Measurements from ENCODE around the gene FAM13A. TPM values are rescaled to one million over a fixed set of nuclear protein-coding genes. Genes with fewer than 3 reads are reported as not detected.

FAM13A gene
- total RNA-seq, 1 donor from 2014 or later: 2.7 TPM

DNA sequence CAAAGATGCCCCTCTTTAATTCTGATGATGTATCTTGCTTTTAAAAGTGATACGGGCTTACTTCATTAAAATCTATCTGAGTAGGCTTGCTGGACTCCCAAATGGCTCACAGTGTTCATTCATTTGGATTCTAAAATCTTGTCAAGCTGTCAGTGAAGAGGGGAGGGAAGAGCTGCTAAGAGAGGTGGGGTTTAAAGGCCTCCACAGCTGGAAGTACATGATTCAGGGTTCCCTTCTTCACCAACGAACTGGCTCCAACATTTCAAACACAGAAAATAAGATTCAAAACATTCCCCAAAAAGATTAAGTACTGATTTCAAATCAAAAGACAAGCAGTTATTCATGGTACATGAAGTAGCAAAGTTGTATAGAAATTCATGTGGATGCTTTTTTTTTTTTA, 226.4 kb downstream of the FAM13A start:
- CTCF ChIA-PET: no interaction called here
- POLR2A ChIA-PET: no interaction called here
- no peak for DNase-seq

DNA sequence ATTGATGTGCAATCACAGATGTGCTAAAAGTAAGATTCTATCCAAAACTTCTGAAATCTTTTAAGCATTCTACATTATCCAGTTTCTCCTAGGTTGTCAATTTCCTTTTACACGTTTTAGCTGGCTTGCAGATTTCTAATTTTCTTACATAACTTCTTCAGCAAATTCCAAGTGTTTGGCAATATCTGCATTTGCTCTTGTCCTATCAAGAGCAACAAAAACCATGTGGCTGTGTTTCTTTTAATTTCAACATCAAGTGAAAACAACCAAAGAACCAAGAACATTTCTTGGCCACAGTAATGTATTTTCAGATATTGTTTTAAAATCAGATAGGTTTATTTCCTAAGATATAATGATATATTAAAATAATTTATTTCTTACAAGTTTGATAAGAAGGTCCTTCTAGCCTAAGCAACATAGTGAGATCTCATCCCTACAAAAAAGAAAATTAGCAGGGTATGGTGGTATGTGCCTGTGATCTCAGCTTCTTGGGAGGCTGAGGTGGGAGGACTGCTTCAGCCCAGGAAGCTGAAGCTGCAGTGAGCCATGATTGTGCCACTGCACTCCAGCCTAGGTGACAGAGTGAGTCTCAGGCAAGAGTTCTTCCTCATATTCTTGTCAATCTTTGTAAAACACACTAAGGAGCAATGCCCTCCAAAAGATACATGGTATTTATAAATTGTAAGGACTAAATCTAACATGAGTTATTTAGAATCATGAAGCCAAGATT, 228.0 kb downstream of the FAM13A start:
- TF ChIP-seq, protein P1, sequence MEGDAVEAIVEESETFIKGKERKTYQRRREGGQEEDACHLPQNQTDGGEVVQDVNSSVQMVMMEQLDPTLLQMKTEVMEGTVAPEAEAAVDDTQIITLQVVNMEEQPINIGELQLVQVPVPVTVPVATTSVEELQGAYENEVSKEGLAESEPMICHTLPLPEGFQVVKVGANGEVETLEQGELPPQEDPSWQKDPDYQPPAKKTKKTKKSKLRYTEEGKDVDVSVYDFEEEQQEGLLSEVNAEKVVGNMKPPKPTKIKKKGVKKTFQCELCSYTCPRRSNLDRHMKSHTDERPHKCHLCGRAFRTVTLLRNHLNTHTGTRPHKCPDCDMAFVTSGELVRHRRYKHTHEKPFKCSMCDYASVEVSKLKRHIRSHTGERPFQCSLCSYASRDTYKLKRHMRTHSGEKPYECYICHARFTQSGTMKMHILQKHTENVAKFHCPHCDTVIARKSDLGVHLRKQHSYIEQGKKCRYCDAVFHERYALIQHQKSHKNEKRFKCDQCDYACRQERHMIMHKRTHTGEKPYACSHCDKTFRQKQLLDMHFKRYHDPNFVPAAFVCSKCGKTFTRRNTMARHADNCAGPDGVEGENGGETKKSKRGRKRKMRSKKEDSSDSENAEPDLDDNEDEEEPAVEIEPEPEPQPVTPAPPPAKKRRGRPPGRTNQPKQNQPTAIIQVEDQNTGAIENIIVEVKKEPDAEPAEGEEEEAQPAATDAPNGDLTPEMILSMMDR (IDR thresholded peaks at IDR 0.05): no peak
- no peak for ATAC-seq (ENCODE audit: low read depth)
- H3K4me3 Mint-ChIP-seq: no peak overlapping the region
- no peaks in the 10 kb centered on the region for H3K36me3 Mint-ChIP-seq (ENCODE audit: low read depth)
- no peaks in the 10 kb centered on the region for H3K9me3 Mint-ChIP-seq
- intact Hi-C loops (cut with micrococcal nuclease): no loop called here
- H3K27me3 Mint-ChIP-seq: peaks cover 8% of the 10 kb centered on the region
- ChIA-PET POLR2A (no interaction called here), CTCF (no interaction called here)
- H3K27ac Mint-ChIP-seq: no peak overlapping the region
- DNase-seq: no peak
- H3K4me1 Mint-ChIP-seq: no peaks in the 10 kb centered on the region

More for the DNA sequence above, 226.4 kb downstream of the FAM13A start:
- H3K27ac Mint-ChIP-seq: no peak overlapping the region
- intact Hi-C loops (cut with micrococcal nuclease): no loop called here
- H3K9me3 Mint-ChIP-seq: no peaks in the 10 kb centered on the region
- no peaks in the 10 kb centered on the region for H3K4me1 Mint-ChIP-seq
- H3K27me3 Mint-ChIP-seq: peaks cover 8% of the 10 kb centered on the region
- ATAC-seq (ENCODE audit: low read depth): no peak
- TF ChIP-seq, protein P1 (IDR thresholded peaks at IDR 0.05): no peak
- no peaks in the 10 kb centered on the region for H3K36me3 Mint-ChIP-seq (ENCODE audit: low read depth)
- H3K4me3 Mint-ChIP-seq: no peak overlapping the region

DNA sequence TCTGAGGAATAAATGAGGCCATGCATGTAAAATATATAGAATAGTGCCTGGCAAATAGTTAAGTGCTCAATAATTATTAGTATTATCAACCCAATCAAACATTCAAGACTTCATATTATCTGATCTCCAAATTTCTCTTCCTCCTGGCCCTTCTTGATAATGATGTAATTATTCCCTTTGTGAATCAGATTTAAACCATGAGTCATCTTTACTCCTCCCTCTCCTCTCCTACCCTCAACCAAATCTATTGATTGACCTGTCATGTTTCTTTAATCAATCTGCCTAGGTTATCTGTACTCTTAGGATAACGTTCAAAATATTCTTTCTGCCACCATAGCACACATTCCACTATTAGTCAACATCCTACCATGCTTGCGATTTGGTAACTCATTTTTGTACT, 229.5 kb downstream of the FAM13A start:
- intact Hi-C loops (cut with micrococcal nuclease): no loop called here
- Mint-ChIP-seq H3K9me3 (no peaks in the 10 kb centered on the region), H3K36me3 (ENCODE audit: low read depth) (no peaks in the 10 kb centered on the region), H3K27me3 (peaks cover 8% of the 10 kb centered on the region), H3K27ac (no peak overlapping the region), H3K4me3 (no peak overlapping the region), H3K4me1 (peaks cover 14% of the 10 kb centered on the region)
- ChIA-PET POLR2A (no interaction called here), CTCF (no interaction called here)
- no peak for DNase-seq
- TF ChIP-seq, protein P1 (IDR thresholded peaks at IDR 0.05): no peak
- ATAC-seq (ENCODE audit: low read depth): no peak

DNA sequence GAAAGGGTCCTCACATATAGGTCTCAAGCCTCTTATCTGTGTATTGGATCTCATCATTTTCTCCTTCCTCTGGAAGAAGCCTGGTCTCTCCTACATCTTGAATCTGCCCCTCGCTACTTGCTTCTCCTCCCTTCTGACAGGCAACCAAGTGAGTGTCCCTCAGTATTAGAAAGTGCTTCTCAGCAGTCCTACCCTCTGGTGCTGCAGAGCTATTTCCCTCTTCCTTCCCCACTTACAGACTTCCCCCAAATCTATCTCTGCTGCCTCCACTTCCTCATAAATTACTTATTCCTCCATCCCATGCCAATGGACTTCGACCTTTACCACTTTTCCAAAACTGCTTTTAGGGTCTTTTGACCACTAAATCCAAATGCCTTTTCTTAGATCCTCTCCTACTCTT, 230.2 kb downstream of the FAM13A start:
- CTCF ChIA-PET: no interaction called here

DNA sequence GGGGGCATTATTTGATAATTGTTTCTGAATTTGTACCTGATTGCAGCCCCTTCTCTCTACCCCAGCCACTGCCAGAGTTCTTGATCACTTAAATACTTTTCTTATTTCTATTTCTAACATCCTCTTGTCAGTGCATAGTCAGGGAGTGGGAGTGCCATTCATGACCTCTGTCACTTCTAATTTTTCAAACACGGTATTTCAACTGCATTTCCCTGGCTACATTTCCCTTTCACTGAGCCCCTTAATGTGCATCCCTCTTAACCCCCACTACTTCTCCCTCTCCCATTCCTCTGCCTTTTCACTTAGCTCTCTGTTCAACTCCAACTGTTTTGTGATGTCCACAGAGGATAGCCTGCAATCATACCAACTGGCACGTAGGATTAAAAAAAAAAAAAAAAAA, 231.1 kb downstream of the FAM13A start:
- TF ChIP-seq, protein P1 (IDR thresholded peaks at IDR 0.05): no peak
- no peaks in the 10 kb centered on the region for H3K9me3 Mint-ChIP-seq
- H3K4me3 Mint-ChIP-seq: no peak overlapping the region
- ATAC-seq (ENCODE audit: low read depth) (no peak), DNase-seq (no peak)
- CTCF ChIA-PET: no interaction called here
- intact Hi-C loops (cut with micrococcal nuclease): no loop called here
- H3K36me3 Mint-ChIP-seq (ENCODE audit: low read depth): no peaks in the 10 kb centered on the region
- POLR2A ChIA-PET: no interaction called here
- H3K27ac Mint-ChIP-seq: no peak overlapping the region
- H3K4me1 Mint-ChIP-seq: peaks cover 14% of the 10 kb centered on the region
- H3K27me3 Mint-ChIP-seq: peaks cover 8% of the 10 kb centered on the region

More for the DNA sequence above, 230.2 kb downstream of the FAM13A start:
- POLR2A ChIA-PET: no interaction called here
- no peaks in the 10 kb centered on the region for H3K9me3 Mint-ChIP-seq
- ATAC-seq (ENCODE audit: low read depth) (no peak), DNase-seq (no peak)
- H3K4me3 Mint-ChIP-seq: no peak overlapping the region
- H3K4me1 Mint-ChIP-seq: peaks cover 14% of the 10 kb centered on the region
- H3K27ac Mint-ChIP-seq: no peak overlapping the region
- H3K27me3 Mint-ChIP-seq: peaks cover 8% of the 10 kb centered on the region
- TF ChIP-seq, protein P1 (IDR thresholded peaks at IDR 0.05): no peak
- no peaks in the 10 kb centered on the region for H3K36me3 Mint-ChIP-seq (ENCODE audit: low read depth)
- intact Hi-C loops (cut with micrococcal nuclease): no loop called here

Measured in activated B cell treated with CpG ODN at 0.5 μM for 24 hours (primary cell).